ENCODE results near the gene KLF12. TPM values are rescaled to one million over a fixed set of nuclear protein-coding genes. Genes with fewer than 3 reads are reported as not detected.
A peak's percentile ranks its signal among the peaks of the same experiment; 100 is the strongest.

KLF12 gene
- total RNA-seq, 1 experiment from 2014 or later: 8.7 TPM

- no peak for DNase-seq (ENCODE audit: low read depth)
Measured at GRCh38 chr13:74103970-74104555, 30.1 kb downstream of the KLF12 start.

- no peak for DNase-seq (ENCODE audit: low read depth)
Measured at GRCh38 chr13:74103196-74103595, 31.0 kb downstream of the KLF12 start.

- DNase-seq (ENCODE audit: low read depth): no peak
Measured at GRCh38 chr13:74102691-74103090, 31.5 kb downstream of the KLF12 start.

GRCh38 chr13:74101436-74101835 is 32.8 kb downstream of the KLF12 start:
- no peak for DNase-seq (ENCODE audit: low read depth)

- no peak for DNase-seq (ENCODE audit: low read depth)
Measured at GRCh38 chr13:74098077-74098476, 36.1 kb downstream of the KLF12 start.

- DNase-seq (ENCODE audit: low read depth): no peak
Measured at GRCh38 chr13:74097116-74097515, 37.1 kb downstream of the KLF12 start.

GRCh38 chr13:74093691-74094090 is 40.5 kb downstream of the KLF12 start:
- no peak for DNase-seq (ENCODE audit: low read depth)

- DNase-seq (ENCODE audit: low read depth): no peak
Measured at GRCh38 chr13:74092711-74093110, 41.5 kb downstream of the KLF12 start.

- DNase-seq (ENCODE audit: low read depth): no peak
Measured at GRCh38 chr13:74090869-74091605, 43.2 kb downstream of the KLF12 start.

GRCh38 chr13:74090397-74090796 is 43.8 kb downstream of the KLF12 start:
- peak; percentile 57 for DNase-seq (ENCODE audit: low read depth)

GRCh38 chr13:74087357-74087756 is 46.8 kb downstream of the KLF12 start:
- DNase-seq (ENCODE audit: low read depth): no peak

All from M059J (cell line).